Endothelial cell of umbilical vein (primary cell): ENCODE data around the gene HMBS.
"Not testable (repeated sequence)": the region's sequence is repeated elsewhere in the genome, so short reads cannot be mapped to it uniquely, and the experiment has no call there.

Experiments
- CTCF ChIP-seq, 2 donors: IDR thresholded peaks; 1 replicate in 1 of 2; 2 replicates in 1 of 2; pipeline ENCODE4 v1.5.1; 2011; ENCODE audit warnings: low read length in 2 of 2, mild to moderate bottlenecking in 2 of 2, moderate library complexity in 2 of 2, control low read depth in 1 of 2, inconsistent platforms in 1 of 2, low read depth in 1 of 2; ENCODE audit not compliant: insufficient read depth in 1 of 2; ENCODE audit errors: extremely low read depth in 1 of 2
- MAX ChIP-seq: IDR thresholded peaks from 2 replicates; pipeline ENCODE4 v1.6.1; 2011; ENCODE audit not compliant: insufficient read depth, insufficient read length

GRCh38 chr11:119103161-119103664, 18.5 kb downstream of the HMBS start:
- TF ChIP-seq MAX; CTCF (IDR thresholded peaks at IDR 0.05; ENCODE audit: extremely low read depth in 1 of 2, insufficient read depth in 1 of 2, low read depth in 1 of 2, low read length in 2 of 2): not testable (repeated sequence)
